Astrocyte (in vitro differentiated cells and primary cell): Measurements from ENCODE around the gene MYADML2. TPM values are rescaled to one million over a fixed set of nuclear protein-coding genes. Genes with fewer than 3 reads are reported as not detected.
A peak's percentile ranks its signal among the peaks of the same experiment; 100 is the strongest.

Experiments used
- DNase-seq: peaks from one replicate; pipeline ENCODE4 v3.0.0-alpha.2; 2010; ENCODE audit warnings: low read depth
- FAIRE-seq: peaks from 2 replicates; lab custom pipeline; 2011; peaks lifted over from hg19 to GRCh38; lab: Jason Lieb, UNC
- H2AFZ ChIP-seq: 2 replicates; pipeline ENCODE4 v1.6.0; 2012; ENCODE audit warnings: low read depth, low read length, inconsistent platforms
- H3K27ac ChIP-seq: 2 replicates; pipeline ENCODE4 v1.5.1; 2011; ENCODE audit warnings: low read depth, low read length, inconsistent platforms
- H3K27me3 ChIP-seq: 2 replicates; pipeline ENCODE4 v1.6.0; 2011; ENCODE audit warnings: low read length, inconsistent platforms; ENCODE audit not compliant: insufficient read depth
- H3K36me3 ChIP-seq: 2 replicates; pipeline ENCODE4 v1.5.1; 2011; ENCODE audit warnings: low read length, inconsistent platforms; ENCODE audit not compliant: insufficient read depth
- H3K4me1 ChIP-seq: 2 replicates; pipeline ENCODE4 v1.5.1; 2011; ENCODE audit warnings: low read length, inconsistent platforms; ENCODE audit not compliant: insufficient read depth
- H3K4me2 ChIP-seq: 2 replicates; pipeline ENCODE4 v1.6.0; 2012; ENCODE audit warnings: low read length, inconsistent platforms
- H3K4me3 ChIP-seq: 2 replicates; pipeline ENCODE4 v1.5.1; 2011; ENCODE audit warnings: low read depth, mild to moderate bottlenecking, low read length, inconsistent platforms; ENCODE audit not compliant: insufficient read depth
- H3K79me2 ChIP-seq: 2 replicates; pipeline ENCODE4 v1.6.0; 2012; ENCODE audit warnings: mild to moderate bottlenecking, low read length, inconsistent platforms; ENCODE audit not compliant: insufficient read depth
- H3K9ac ChIP-seq: 2 replicates; pipeline ENCODE4 v1.6.0; 2012; ENCODE audit warnings: mild to moderate bottlenecking, low read length, inconsistent platforms
- H3K9me3 ChIP-seq: 2 replicates; pipeline ENCODE4 v1.5.1; 2012; ENCODE audit warnings: low read depth, mild to moderate bottlenecking, low read length, inconsistent platforms; ENCODE audit not compliant: insufficient read depth
- H4K20me1 ChIP-seq: 2 replicates; pipeline ENCODE4 v1.6.0; 2012; ENCODE audit warnings: low read length, inconsistent platforms; ENCODE audit not compliant: insufficient read depth
- H3K27ac Mint-ChIP-seq: one replicate; pipeline ENCODE4 v1.8.0; 2021; ENCODE audit warnings: mild to moderate bottlenecking, mixed read lengths; ENCODE audit not compliant: unreplicated experiment
- H3K27me3 Mint-ChIP-seq: one replicate; pipeline ENCODE4 v1.8.0; 2021; ENCODE audit warnings: low read depth, mixed read lengths; ENCODE audit not compliant: unreplicated experiment
- H3K36me3 Mint-ChIP-seq: one replicate; pipeline ENCODE4 v1.8.0; 2021; ENCODE audit warnings: low read depth, mixed read lengths; ENCODE audit not compliant: unreplicated experiment
- H3K4me1 Mint-ChIP-seq: one replicate; pipeline ENCODE4 v1.8.0; 2021; ENCODE audit warnings: low read depth, mixed read lengths; ENCODE audit not compliant: unreplicated experiment
- H3K4me3 Mint-ChIP-seq: one replicate; pipeline ENCODE4 v1.8.0; 2021; ENCODE audit warnings: mild to moderate bottlenecking, moderate library complexity, mixed read lengths; ENCODE audit not compliant: unreplicated experiment
- H3K9me3 Mint-ChIP-seq: one replicate; pipeline ENCODE4 v1.8.0; 2021; ENCODE audit warnings: mild to moderate bottlenecking, mixed read lengths; ENCODE audit not compliant: unreplicated experiment
- CTCF ChIP-seq: IDR thresholded peaks from 2 replicates; pipeline ENCODE4 v1.5.1; 2011; ENCODE audit warnings: low read depth, mild to moderate bottlenecking, inconsistent platforms, low read length, moderate library complexity; ENCODE audit not compliant: insufficient read depth
- EZH2 ChIP-seq: IDR thresholded peaks from 2 replicates; pipeline ENCODE4 v1.6.1; 2012; ENCODE audit warnings: mild to moderate bottlenecking, low read length, inconsistent platforms; ENCODE audit not compliant: insufficient read depth
- total RNA-seq: library from RNA; stranded (reverse); gene quantifications from 2 replicates; pipeline ENCODE4 v1.2.1, GENCODE V29; 2021

MYADML2 gene
- total RNA-seq, 1 donor from 2014 or later: not detected

DNA sequence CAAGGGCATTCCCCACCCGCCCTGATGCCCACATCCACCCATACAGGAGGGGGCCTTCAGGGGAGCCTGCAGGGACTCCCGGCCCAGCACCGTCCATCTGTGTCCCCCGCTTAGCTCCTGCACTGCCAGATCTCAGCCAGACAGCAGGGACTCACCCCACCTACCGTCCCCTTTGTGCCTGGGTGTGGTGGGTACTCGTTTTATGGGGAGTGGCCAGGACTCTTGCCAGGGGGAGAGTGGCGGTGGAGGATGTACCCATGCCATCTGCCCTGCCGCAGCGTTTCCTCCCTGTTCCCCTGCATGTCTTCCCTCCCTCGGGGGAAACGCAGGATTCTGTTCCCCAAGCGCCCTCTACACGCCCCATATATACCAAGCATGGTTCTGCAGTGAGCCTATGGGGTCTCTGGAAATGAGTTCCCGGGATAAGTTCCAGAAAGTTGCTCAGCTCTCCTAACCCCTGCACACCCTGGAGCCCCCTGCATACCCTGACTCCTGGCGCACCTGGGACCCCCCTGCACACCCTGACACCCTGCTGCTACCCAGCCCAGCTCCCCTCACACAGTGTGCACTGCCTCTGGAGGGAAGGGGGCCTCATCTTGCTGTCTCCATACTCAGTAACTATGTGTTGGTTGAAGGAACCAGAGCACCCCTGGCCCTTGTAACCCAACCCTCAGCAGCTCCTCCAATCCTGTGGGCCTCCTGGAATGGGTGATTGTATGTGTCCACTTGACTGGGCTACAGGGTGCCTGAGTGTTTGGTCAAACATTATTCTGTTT lies 15.3 kb downstream of the MYADML2 start:
- Histone ChIP-seq H3K4me2 (no peak overlapping the region), H2AFZ (no peak overlapping the region), H3K27ac (no peak overlapping the region), H3K27me3 (no peaks in the 10 kb centered on the region), H3K4me1 (peaks cover 13% of the 10 kb centered on the region), H3K4me3 (no peak overlapping the region), H3K9me3 (no peaks in the 10 kb centered on the region), H4K20me1 (peaks cover 37% of the 10 kb centered on the region), H3K36me3 (no peaks in the 10 kb centered on the region), H3K9ac (no peak overlapping the region), H3K79me2 (peaks cover 23% of the 10 kb centered on the region)
- FAIRE-seq (no peak), DNase-seq (no peak)
- Mint-ChIP-seq H3K27ac (no peak overlapping the region), H3K36me3 (peaks cover 10% of the 10 kb centered on the region), H3K9me3 (no peaks in the 10 kb centered on the region), H3K4me1 (peaks cover 5% of the 10 kb centered on the region), H3K27me3 (no peaks in the 10 kb centered on the region), H3K4me3 (no peak overlapping the region)
- TF ChIP-seq EZH2: no peak
- TF ChIP-seq CTCF: no peak

DNA sequence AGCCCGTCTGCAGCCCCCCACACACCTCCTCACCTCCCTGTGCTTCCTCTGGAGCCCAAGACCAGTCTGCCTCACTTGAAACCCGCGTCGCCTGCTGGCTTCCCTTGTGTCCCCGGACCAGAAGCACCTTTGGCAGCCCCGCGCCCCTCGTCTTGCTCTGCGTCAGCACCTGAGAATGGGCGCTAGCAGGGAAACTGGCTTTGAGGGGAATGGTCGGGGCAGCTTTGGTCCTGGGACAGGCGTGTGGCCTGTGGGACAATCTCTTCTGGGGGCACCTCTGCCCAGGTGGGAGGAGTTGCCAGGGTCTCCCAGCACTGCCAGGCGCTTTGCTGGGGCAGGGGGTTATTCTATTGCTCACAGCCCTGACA lies 15.9 kb downstream of the MYADML2 start:
- no peaks in the 10 kb centered on the region for H3K36me3 ChIP-seq
- H4K20me1 ChIP-seq: peaks cover 41% of the 10 kb centered on the region
- no peak overlapping the region for H3K27ac ChIP-seq
- H3K79me2 ChIP-seq: peaks cover 24% of the 10 kb centered on the region
- TF ChIP-seq EZH2: no peak
- TF ChIP-seq CTCF: no peak
- no peaks in the 10 kb centered on the region for H3K9me3 ChIP-seq
- Mint-ChIP-seq H3K27me3 (no peaks in the 10 kb centered on the region), H3K4me3 (peak overlapping the region; percentile 45), H3K27ac (no peak overlapping the region), H3K4me1 (peaks cover 8% of the 10 kb centered on the region), H3K9me3 (no peaks in the 10 kb centered on the region), H3K36me3 (peaks cover 10% of the 10 kb centered on the region)
- no peak overlapping the region for H3K4me2 ChIP-seq
- H3K9ac ChIP-seq: no peak overlapping the region
- H3K27me3 ChIP-seq: no peaks in the 10 kb centered on the region
- DNase-seq (no peak), FAIRE-seq (no peak)
- no peak overlapping the region for H2AFZ ChIP-seq
- H3K4me1 ChIP-seq: peaks cover 12% of the 10 kb centered on the region
- no peak overlapping the region for H3K4me3 ChIP-seq
